ENCODE results near the gene IFNAR2. TPM values are rescaled to one million over a fixed set of nuclear protein-coding genes. Genes with fewer than 3 reads are reported as not detected.
A peak's percentile ranks its signal among the peaks of the same experiment; 100 is the strongest.

The IFNAR2 gene
- total RNA-seq, 4 donors from 2014 or later = 3.3 to 6.5 (median 3.8) TPM

DNA sequence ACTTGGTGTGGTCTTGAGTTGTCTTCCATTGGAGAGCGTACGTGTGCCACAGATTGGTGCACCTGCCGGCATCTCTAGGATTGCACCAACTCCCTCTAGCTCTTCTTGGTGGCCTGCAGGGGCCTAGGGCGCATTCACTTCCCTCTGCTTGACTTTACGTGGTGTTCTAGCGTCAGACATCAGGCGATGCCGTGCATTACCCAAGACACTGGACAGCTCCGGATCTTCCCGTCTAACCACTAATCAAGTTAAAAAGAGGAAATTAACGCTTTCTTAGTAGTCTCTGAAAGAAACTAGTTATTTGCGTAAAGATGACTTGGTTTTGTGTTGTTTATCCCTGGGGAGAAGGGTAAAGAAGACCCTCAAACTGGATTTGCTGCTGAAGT is 35.9 kb downstream of the IFNAR2 start:
- 31% methylated on average over 12 of the region's 12 CpGs for WGBS
- no peaks in the 10 kb centered on the region for H3K27me3 ChIP-seq
- peak overlapping the region; percentile 66 for H3K4me3 ChIP-seq
- peaks cover 28% of the 10 kb centered on the region for H3K4me1 ChIP-seq
- no peak for DNase-seq (ENCODE audit: low spot score in 2 of 2)
- H3K36me3 ChIP-seq = peaks cover 14% of the 10 kb centered on the region
- no peak for TF ChIP-seq POLR2A (IDR thresholded peaks at IDR 0.05)
- peak in 1 of 2 donors; percentile 9 for TF ChIP-seq CTCF (IDR thresholded peaks at IDR 0.05)
- no peak for TF ChIP-seq EP300 (IDR thresholded peaks at IDR 0.05)
- peak overlapping the region; percentile 84 for H3K27ac ChIP-seq
- no peaks in the 10 kb centered on the region for H3K9me3 ChIP-seq

- Histone ChIP-seq H3K27me3 (no peaks in the 10 kb centered on the region), H3K9me3 (no peaks in the 10 kb centered on the region), H3K36me3 (peaks cover 16% of the 10 kb centered on the region), H3K4me1 (peaks cover 28% of the 10 kb centered on the region), H3K4me3 (peak within 1 kb of the TSS; percentile 66), H3K27ac (peak within 1 kb of the TSS; percentile 84)
- no peak for TF ChIP-seq EP300 (IDR thresholded peaks at IDR 0.05)
- TF ChIP-seq CTCF (IDR thresholded peaks at IDR 0.05) = no peak
- no peak for TF ChIP-seq POLR2AphosphoS5 (IDR thresholded peaks at IDR 0.05)
- TF ChIP-seq POLR2A (IDR thresholded peaks at IDR 0.05) = no peak
- peak; percentile 83 to 84 for DNase-seq (ENCODE audit: low spot score in 2 of 2)
- 2% methylated on average over 16 of the region's 60 CpGs for WGBS
Observed at GRCh38 chr21:33266050-33266788, 36.5 kb downstream of the IFNAR2 start, which contains the start of gene IL10RB. TSS of gene IL10RB (plus strand) at chr21:33266367. CDS start at chr21:33266466, 99 bp downstream.

- H3K9me3 ChIP-seq = no peaks in the 10 kb centered on the region
- H3K4me1 ChIP-seq = peaks cover 28% of the 10 kb centered on the region
- TF ChIP-seq EP300 (IDR thresholded peaks at IDR 0.05) (no peak), CTCF (IDR thresholded peaks at IDR 0.05) (no peak)
- DNase-seq (ENCODE audit: low spot score in 2 of 2) = no peak
- 1% methylated on average over 8 of the region's 8 CpGs for WGBS
- peak overlapping the region; percentile 84 for H3K27ac ChIP-seq
- H3K36me3 ChIP-seq = peaks cover 16% of the 10 kb centered on the region
- H3K27me3 ChIP-seq = no peaks in the 10 kb centered on the region
- H3K4me3 ChIP-seq = peak overlapping the region; percentile 66
Observed at GRCh38 chr21:33266789-33267135, 37.0 kb downstream of the IFNAR2 start.

GRCh38 chr21:33267250-33267649 is 37.5 kb downstream of the IFNAR2 start:
- peak overlapping the region; percentile 84 for H3K27ac ChIP-seq
- no peak for TF ChIP-seq POLR2A (IDR thresholded peaks at IDR 0.05)
- TF ChIP-seq POLR2AphosphoS5 (IDR thresholded peaks at IDR 0.05) = no peak
- no peaks in the 10 kb centered on the region for H3K9me3 ChIP-seq
- peaks cover 16% of the 10 kb centered on the region for H3K36me3 ChIP-seq
- WGBS = 67% methylated on average over 7 of the region's 7 CpGs
- no peak for DNase-seq (ENCODE audit: low spot score in 2 of 2)
- peak overlapping the region; percentile 66 for H3K4me3 ChIP-seq
- H3K4me1 ChIP-seq = peaks cover 28% of the 10 kb centered on the region
- no peaks in the 10 kb centered on the region for H3K27me3 ChIP-seq

DNA sequence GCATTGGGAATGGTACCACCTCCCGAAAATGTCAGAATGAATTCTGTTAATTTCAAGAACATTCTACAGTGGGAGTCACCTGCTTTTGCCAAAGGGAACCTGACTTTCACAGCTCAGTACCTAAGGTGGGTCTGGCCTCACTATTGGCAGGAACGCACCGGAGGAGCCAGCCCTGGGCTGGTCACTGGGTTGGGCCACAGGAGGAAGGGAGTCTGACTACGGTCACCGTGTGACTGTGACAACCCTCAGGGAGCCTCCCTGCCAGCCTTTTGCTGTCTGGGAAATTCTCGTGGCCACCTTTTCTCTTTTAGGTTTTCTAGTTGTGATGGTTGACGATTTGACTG is 38.6 kb downstream of the IFNAR2 start:
- no peak overlapping the region for H3K27ac ChIP-seq
- H3K4me1 ChIP-seq = peaks cover 28% of the 10 kb centered on the region
- H3K27me3 ChIP-seq = no peaks in the 10 kb centered on the region
- no peak for DNase-seq (ENCODE audit: low spot score in 2 of 2)
- no peaks in the 10 kb centered on the region for H3K9me3 ChIP-seq
- no peak for TF ChIP-seq POLR2A (IDR thresholded peaks at IDR 0.05)
- TF ChIP-seq POLR2AphosphoS5 (IDR thresholded peaks at IDR 0.05) = no peak
- TF ChIP-seq CTCF (IDR thresholded peaks at IDR 0.05) = no peak
- TF ChIP-seq EP300 (IDR thresholded peaks at IDR 0.05) = no peak
- 77% methylated on average over 7 of the region's 7 CpGs for WGBS
- peaks cover 22% of the 10 kb centered on the region for H3K36me3 ChIP-seq
- H3K4me3 ChIP-seq = no peak overlapping the region

Measured in suprapubic skin (tissue), 4 donors.